Activated CD4-positive, alpha-beta T cell treated with anti-CD3 and anti-CD28 coated beads, Interleukin-2, amount 50 U/mL, for 4 hours (primary cell): Measurements from ENCODE around the gene CDC14B.
"Not testable (repeated sequence)": the region's sequence is repeated elsewhere in the genome, so short reads cannot be mapped to it uniquely, and the experiment has no call there.

Source experiments
- DNase-seq, 2 experiments: peaks; one replicate each; pipeline ENCODE4 v3.0.0-alpha.2; 2020

CDC14B gene

GRCh38 chr9:96585426-96585825 lies 34.2 kb downstream of the CDC14B start:
- no peak for DNase-seq

DNA sequence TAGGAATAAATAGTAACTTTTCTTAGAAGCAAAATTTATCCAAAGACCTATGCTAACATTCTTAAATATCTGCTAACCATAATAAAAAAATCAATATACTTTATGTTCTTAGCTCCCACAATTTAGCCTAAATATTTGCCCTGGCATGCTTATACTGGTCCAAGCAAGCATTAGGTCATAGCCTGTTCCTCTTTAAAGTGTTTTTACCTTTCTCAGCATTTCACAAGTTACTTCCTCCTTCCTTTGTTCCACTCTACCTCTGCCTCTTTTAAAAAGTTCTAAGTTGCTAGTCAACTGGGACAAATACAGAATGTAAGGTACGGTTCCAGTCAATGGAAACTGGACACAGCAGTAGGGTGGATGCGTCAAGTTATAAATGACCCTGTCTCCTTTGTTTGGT lies 37.4 kb downstream of the CDC14B start:
- DNase-seq, result not testable (repeated sequence)

DNA sequence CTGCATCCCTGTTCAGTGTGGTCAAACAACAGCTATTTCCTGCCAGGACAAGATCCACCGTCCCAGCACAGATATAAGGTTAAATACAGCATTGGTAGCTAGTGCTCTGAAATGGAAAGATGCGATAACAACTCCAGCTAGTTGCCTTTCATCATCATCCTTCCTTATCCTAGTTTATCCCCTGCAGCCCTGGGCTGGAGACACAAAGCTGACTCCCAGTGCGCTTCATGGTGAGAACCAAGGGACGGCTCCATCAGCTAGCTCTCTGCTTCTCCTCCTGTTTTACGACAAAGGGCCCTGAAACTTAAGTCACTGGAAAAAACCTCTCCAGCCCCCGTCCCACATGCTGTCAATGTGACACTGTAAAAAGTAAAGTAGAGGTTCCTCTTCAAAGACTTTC lies 37.9 kb downstream of the CDC14B start:
- DNase-seq, result no peak

DNA sequence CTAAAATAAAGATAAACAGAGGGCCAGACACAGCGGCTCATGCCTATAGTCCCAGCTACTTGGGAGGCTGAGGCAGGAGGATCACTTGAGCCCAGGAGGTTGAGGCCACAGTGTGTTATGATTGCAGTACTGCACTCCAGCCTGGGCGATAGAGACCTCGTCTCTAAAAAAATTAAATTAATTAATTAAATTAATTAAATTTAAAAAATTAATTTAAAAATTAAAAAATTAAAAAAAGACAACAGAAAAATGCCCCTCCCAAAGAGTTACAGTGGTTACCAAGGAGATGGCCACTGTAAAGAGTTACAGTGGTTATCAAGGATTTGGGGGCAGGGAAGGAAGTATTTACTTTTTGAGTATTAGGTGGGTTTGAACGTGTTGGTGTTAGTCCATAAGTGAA lies 38.3 kb downstream of the CDC14B start:
- DNase-seq, result no peak

GRCh38 chr9:96574931-96575351 lies 44.7 kb downstream of the CDC14B start:
- no peak for DNase-seq

GRCh38 chr9:96574455-96574854 lies 45.2 kb downstream of the CDC14B start:
- DNase-seq, result no peak

GRCh38 chr9:96567203-96567700 lies 52.4 kb downstream of the CDC14B start:
- DNase-seq, result no peak

DNA sequence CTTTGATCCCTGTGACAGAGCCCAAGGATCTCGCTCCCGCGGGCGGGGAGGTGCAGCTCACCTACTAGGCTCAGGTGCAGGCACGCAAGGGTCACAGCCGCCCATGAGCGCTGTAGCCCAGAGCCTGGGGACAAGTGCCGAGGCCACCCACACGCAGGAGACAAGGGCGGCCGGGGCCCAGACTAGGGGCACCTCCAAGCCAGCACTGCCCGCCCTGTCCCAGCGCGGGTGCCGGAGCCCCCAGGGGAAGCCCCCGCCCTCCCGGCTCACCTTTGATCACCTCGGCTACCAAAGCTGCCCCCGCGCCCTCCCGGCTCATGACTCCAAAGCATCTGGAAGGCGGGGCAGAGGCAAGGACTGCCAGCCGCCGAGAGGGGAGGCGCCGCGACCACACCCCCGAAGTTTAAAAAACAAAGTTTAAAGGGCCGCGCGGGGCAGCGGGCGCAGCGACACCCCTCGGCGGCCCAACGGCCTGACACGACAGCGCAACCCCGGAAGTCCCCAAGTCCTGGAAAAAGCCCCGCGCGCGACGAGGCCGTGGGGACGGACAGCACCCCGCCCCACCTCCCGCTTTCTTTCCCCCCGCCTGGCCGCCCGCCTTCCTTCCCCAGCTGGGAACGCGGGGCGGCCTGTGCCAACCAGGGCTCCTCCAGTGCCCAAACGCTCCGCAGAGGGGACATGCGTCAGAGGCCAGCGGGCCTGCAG lies 53.0 kb downstream of the CDC14B start:
- peak; percentile 62 to 68 for DNase-seq

DNA sequence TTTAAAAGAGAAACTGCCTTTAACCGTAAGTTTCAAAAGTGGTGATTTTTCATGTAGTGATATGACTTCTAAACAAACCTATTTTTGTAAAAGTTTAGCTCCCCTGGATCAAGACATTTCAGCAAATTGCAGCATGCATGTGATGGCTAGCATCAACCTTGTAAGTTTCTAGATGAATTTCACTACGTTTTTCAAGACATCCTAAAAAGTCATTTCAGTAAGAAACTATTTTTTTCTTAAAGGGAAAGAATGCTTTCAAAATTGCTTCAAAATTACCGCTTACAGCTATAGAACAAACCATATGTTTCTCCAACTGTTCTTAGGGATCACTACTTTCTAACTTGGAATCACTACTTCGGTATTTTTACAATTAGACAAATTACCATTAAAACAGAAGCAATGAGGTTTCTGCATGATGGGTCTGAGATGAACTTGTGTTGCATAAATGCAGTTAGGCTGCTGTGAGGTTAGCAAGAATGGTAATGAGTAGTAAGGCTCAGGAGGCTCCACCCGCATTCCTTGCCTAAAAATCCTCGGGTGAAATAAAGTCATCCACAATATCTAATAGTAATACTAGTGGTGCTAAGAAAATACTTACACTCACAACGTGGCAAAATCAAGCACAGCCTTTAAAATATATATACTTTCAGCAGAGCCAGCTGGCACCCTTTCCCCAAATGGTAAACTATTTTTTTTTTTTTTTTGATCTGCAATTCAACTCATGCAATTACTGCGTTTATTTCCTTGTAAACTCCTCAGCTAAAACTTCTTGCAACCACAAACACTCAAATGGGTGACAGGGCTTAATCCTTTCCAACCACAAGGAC lies 53.8 kb downstream of the CDC14B start:
- no peak for DNase-seq

- no peak for DNase-seq
These were observed 55.4 kb downstream of the CDC14B start for GRCh38 chr9:96564217-96564616.

- no peak for DNase-seq
These were observed 60.2 kb downstream of the CDC14B start for GRCh38 chr9:96559339-96559943.

GRCh38 chr9:96557921-96558320 lies 61.7 kb downstream of the CDC14B start:
- DNase-seq, result no peak

- no peak for DNase-seq
These were observed 62.8 kb downstream of the CDC14B start for GRCh38 chr9:96556701-96557461.

DNA sequence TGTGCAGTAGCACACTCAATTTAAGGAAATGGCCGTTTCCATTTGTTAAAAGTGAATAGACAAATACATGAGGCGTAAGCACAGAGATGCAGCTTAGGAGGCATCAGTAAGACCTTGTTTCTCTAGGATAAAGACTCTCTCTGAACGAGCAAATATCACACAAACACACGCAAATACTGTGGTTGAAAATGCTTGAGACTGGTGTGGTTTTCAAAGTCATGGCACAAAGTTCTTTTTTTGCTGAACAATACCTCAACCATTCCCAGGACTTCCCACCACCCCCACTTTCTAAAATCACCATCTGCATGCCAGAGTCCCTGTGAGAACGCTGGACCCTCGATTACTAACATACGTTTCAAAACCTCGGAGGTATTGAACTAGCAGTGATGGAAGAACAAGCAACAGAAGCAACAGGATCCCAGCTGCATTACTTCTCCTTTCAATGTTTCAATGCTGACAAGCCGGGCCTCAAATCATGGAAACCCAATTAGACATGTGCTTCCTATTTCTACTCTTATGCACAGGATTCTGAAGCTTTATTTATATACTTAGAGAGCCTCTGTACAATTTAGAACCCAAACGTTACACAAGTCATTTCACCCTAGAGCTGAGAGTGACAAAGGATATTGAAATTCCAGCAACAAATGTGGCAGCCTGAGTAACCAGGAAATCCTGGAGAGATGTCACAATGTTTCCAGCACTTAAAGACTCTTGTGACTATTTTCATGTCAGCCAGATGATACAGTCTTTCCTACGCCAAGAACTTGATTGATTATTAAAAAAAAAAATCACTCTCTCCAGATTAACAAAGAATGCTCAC lies 63.9 kb downstream of the CDC14B start:
- DNase-seq, result no peak

GRCh38 chr9:96554801-96555566 lies 64.7 kb downstream of the CDC14B start:
- no peak for DNase-seq

DNA sequence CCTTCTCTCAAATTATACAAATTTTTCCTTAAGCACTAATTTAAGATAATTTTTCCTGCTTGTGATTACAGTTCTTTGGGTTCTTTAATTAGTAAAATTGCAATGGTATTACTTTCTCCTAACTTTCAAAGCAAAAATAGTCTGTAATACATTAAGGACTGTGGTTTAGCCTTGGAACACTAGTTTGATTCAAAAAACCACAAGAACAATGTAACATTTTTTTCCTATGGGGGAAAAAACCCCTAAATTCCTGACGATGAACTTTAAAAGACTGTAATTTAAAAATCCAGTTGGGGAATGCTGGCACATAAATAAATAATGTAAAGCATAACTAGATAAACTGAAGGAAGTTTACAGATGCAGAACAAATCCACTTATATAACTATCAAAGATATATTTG lies 65.3 kb downstream of the CDC14B start:
- no peak for DNase-seq

- no peak for DNase-seq
These were observed 66.6 kb downstream of the CDC14B start for GRCh38 chr9:96553070-96553469.

- DNase-seq, result no peak
These were observed 68.2 kb downstream of the CDC14B start for GRCh38 chr9:96551403-96551802.

DNA sequence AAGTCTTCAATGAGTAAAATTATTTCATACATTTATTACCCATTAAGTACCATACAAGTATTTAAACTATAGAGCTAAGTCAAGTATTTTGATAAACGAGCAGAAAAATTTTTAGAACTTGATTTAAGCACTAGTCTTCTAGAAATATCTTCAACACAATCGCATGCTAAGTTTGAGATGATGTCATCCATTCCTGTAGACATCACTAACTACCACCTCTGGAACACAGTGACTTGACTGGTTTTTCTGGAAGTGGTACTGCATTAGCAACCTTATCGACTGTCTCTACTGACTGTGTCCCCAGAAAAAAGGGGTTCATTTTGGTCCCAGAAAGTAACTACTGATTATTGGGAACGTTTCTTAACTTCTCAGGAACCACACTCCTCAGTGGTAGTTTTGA lies 69.0 kb downstream of the CDC14B start:
- DNase-seq, result no peak

- DNase-seq, result not testable (repeated sequence)
These were observed 76.5 kb downstream of the CDC14B start for GRCh38 chr9:96543131-96543530.

GRCh38 chr9:96540106-96540505 lies 79.5 kb downstream of the CDC14B start:
- no peak for DNase-seq
